HepG2 (cell line): ENCODE measurements around the gene MSTO1. TPM values are rescaled to one million over a fixed set of nuclear protein-coding genes. Genes with fewer than 3 reads are reported as not detected.
A peak's percentile ranks its signal among the peaks of the same experiment; 100 is the strongest.

Source experiments
- ARHGAP35 ChIP-seq: sonication (generic); formaldehyde crosslinking; IDR thresholded peaks from 2 replicates; pipeline ENCODE4 v1.9.0; 2022; ENCODE audit warnings: mild to moderate bottlenecking, inconsistent platforms, moderate library complexity, missing genetic modification reagents, borderline replicate concordance
- ARID5B ChIP-seq: IDR thresholded peaks from 2 replicates; pipeline ENCODE4 v1.4.0; 2020; ENCODE audit warnings: mild to moderate bottlenecking, missing genetic modification reagents
- CEBPB ChIP-seq: IDR thresholded peaks from 2 replicates; pipeline ENCODE4 v1.6.1; 2011; ENCODE audit warnings: low read depth, low read length, improper control_type of control experiment, borderline replicate concordance
- DPF2 ChIP-seq: sonication (generic); formaldehyde crosslinking; IDR thresholded peaks from 2 replicates; pipeline ENCODE4 v1.4.0; 2020; ENCODE audit warnings: mild to moderate bottlenecking, low read depth, missing genetic modification reagents, borderline replicate concordance
- ETV6 ChIP-seq: sonication (generic); formaldehyde crosslinking; conservative IDR thresholded peaks from 2 replicates; pipeline ENCODE4 v1.4.0; 2020; ENCODE audit warnings: missing genetic modification reagents
- GLMP ChIP-seq: sonication (generic); formaldehyde crosslinking; IDR thresholded peaks from 2 replicates; pipeline ENCODE4 v1.9.0; 2021; ENCODE audit warnings: missing genetic modification reagents, mild to moderate bottlenecking, borderline replicate concordance
- HNF4G ChIP-seq, 2 experiments: sonication (generic) in 1 of 2; formaldehyde crosslinking in 1 of 2; IDR thresholded peaks; 2 replicates each; pipeline versions ENCODE4 v1.4.0 to v1.6.1; 2011 to 2020; ENCODE audit warnings: borderline replicate concordance in 2 of 2, low read depth in 2 of 2, mild to moderate bottlenecking in 2 of 2, low read length in 1 of 2, missing genetic modification reagents in 1 of 2, moderate library complexity in 1 of 2
- HOXA9 ChIP-seq: sonication (generic); formaldehyde crosslinking; IDR thresholded peaks from 2 replicates; pipeline ENCODE4 v1.8.1; 2022; ENCODE audit warnings: missing genetic modification reagents, mild to moderate bottlenecking, moderate library complexity, borderline replicate concordance
- ISL2 ChIP-seq: sonication (generic); formaldehyde crosslinking; IDR thresholded peaks from 2 replicates; pipeline ENCODE4 v1.5.0; 2020; ENCODE audit warnings: missing genetic modification reagents
- JARID2 ChIP-seq: sonication (generic); formaldehyde crosslinking; IDR thresholded peaks from 2 replicates; pipeline ENCODE4 v1.8.1; 2023; ENCODE audit warnings: missing genetic modification reagents, inconsistent platforms; ENCODE audit not compliant: insufficient replicate concordance
- KAT2B ChIP-seq: fragments of 150-350 bp; IDR thresholded peaks from 2 replicates; pipeline ENCODE4 v1.6.1; 2014; ENCODE audit warnings: low read depth, low read length, borderline replicate concordance
- PRDM15 ChIP-seq: sonication (generic); formaldehyde crosslinking; IDR thresholded peaks from 2 replicates; pipeline ENCODE4 v1.4.0; 2020; ENCODE audit warnings: missing genetic modification reagents
- SIN3A ChIP-seq: IDR thresholded peaks from 2 replicates; pipeline ENCODE4 v1.6.1; 2011; ENCODE audit warnings: low read depth, mild to moderate bottlenecking, control low read depth, low read length, borderline replicate concordance
- STAG1 ChIP-seq: sonication (generic); formaldehyde crosslinking; IDR thresholded peaks from 2 replicates; pipeline ENCODE4 v1.4.0; 2020; ENCODE audit warnings: missing genetic modification reagents
- ZEB1 ChIP-seq: IDR thresholded peaks from 2 replicates; pipeline ENCODE4 v1.6.1; 2012; ENCODE audit warnings: mild to moderate bottlenecking, low read depth, inconsistent platforms; ENCODE audit not compliant: insufficient replicate concordance
- ZNF124 ChIP-seq: sonication (generic); formaldehyde crosslinking; IDR thresholded peaks from 2 replicates; pipeline ENCODE4 v1.4.0; 2020; ENCODE audit warnings: missing genetic modification reagents
- ZNF230 ChIP-seq: sonication (generic); formaldehyde crosslinking; IDR thresholded peaks from 2 replicates; pipeline ENCODE4 v1.4.0; 2020; ENCODE audit warnings: mild to moderate bottlenecking, missing genetic modification reagents
- ZNF256 ChIP-seq: sonication (generic); formaldehyde crosslinking; conservative IDR thresholded peaks from 2 replicates; pipeline ENCODE4 v1.4.0; 2020; ENCODE audit warnings: missing genetic modification reagents
- ZNF431 ChIP-seq: sonication (generic); formaldehyde crosslinking; IDR thresholded peaks from 2 replicates; pipeline ENCODE4 v1.9.0; 2022; ENCODE audit warnings: missing genetic modification reagents, low read depth, mild to moderate bottlenecking, borderline replicate concordance
- ZNF83 ChIP-seq: sonication (generic); formaldehyde crosslinking; IDR thresholded peaks from 2 replicates; pipeline ENCODE4 v1.4.0; 2020; ENCODE audit warnings: missing genetic modification reagents, mild to moderate bottlenecking, borderline replicate concordance
- ZSCAN25 ChIP-seq: sonication (generic); formaldehyde crosslinking; IDR thresholded peaks from 2 replicates; pipeline ENCODE4 v1.8.0; 2022; ENCODE audit warnings: mild to moderate bottlenecking, missing genetic modification reagents
- polyA plus RNA-seq, 8 experiments: library from polyadenylated mRNA; depleted of rRNA in 3 of 8; stranded (reverse) in 7 of 8; unstranded in 1 of 8; fragments of >200 nt; fragmentation: Illumina TruSeq in 4 of 8; extraction: Trizol in 4 of 8; gene quantifications; 2 replicates each; pipeline versions ENCODE4 v1.2.1 to v1.2.3, GENCODE V29; 2011 to 2016; ENCODE audit warnings: low read depth in 4 of 8, missing spikeins in 1 of 8, mixed read lengths in 1 of 8; ENCODE audit not compliant: insufficient read depth in 1 of 8
- total RNA-seq, 5 experiments: library from RNA; depleted of rRNA; stranded (reverse); fragments of >200 nt; fragmentation: Illumina TruSeq; extraction: Trizol; gene quantifications; 2 replicates each; pipeline ENCODE4 v1.2.3, GENCODE V29; 2016; ENCODE audit warnings: low read depth in 1 of 5

Gene MSTO1
- total and polyA plus RNA-seq, 2 of the 13 experiments (the other 11 are each of a cell fraction or from before 2014, with no cell fraction given): 19.1 to 25.3 TPM

DNA sequence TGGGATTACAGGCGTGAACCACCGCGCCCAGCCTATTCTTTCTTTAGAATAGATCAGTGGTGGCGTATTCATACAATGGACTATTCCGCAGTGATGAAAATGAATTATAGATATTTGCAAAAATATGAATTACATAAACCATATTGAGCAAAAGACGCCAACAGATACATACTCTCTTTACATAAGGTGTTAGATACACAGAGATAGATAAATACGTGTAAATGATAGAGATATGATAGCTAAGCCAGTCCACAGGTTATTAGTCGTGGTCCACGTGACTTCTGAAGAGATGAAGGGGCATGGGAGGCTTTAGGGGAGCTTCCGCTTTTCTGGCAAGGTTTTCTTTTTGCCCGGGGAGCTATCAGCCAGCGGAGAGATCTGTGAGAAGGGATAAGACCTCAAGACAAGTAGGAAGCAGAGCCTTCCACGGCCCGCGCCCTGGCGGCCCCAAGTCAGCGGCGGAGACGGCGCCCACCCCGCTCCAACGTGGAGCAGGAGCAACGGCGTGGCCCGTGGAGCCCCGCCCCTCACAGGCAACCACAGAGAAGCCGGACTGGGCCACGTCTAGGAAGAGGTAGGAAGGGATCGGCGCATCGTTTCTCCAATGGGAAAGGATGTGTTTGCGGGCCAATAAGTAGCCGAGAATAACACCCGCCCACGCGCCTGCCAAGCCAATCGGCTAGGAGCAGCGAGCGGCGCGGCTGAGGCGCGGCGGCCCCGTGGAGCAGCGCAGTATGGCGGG lies at the start of gene MSTO1 (continued):
- TF ChIP-seq HNF4G (IDR thresholded peaks at IDR 0.05; ENCODE audit: borderline replicate concordance, low read depth, low read length) (no peak), HNF4G (CRISPR knock-in tag; IDR thresholded peaks at IDR 0.05; ENCODE audit: borderline replicate concordance, low read depth) (no peak; the same call in 1 of the 2 replicates), ETV6 (CRISPR knock-in tag) (no peak), STAG1 (CRISPR knock-in tag) (no peak), PRDM15 (CRISPR knock-in tag) (no peak), HOXA9 (CRISPR knock-in tag) (no peak), KAT2B (no peak), JARID2 (CRISPR knock-in tag) (no peak), ARHGAP35 (CRISPR knock-in tag) (no peak), ISL2 (CRISPR knock-in tag) (no peak), ARID5B (CRISPR knock-in tag) (0 out of 2 replicates have a peak, but pooled peaks have one; percentile 22), ZNF256 (CRISPR knock-in tag) (no peak), GLMP (CRISPR knock-in tag) (no peak), SIN3A (peak; percentile 83; the same call in 1 of the 2 replicates), ZNF230 (no peak), ZEB1 (no peak), ZSCAN25 (CRISPR knock-in tag) (no peak), ZNF83 (no peak), ZNF431 (CRISPR knock-in tag) (no peak), ZNF124 (CRISPR knock-in tag) (no peak), DPF2 (CRISPR knock-in tag) (no peak), CEBPB (no peak)
